Effector CD4-positive, alpha-beta T cell (primary cell): ENCODE results near the gene LPO.

ENCODE experiments used
- DNase-seq: peaks from one replicate; pipeline ENCODE4 v3.0.0-alpha.2; 2020

LPO gene

GRCh38 chr17:58229881-58230280, 8.5 kb upstream of the LPO start:
- DNase-seq, result no peak

- DNase-seq, result no peak
These were observed 6.7 kb upstream of the LPO start for GRCh38 chr17:58231641-58232040.

- DNase-seq, result no peak
These were observed 5.7 kb upstream of the LPO start for GRCh38 chr17:58232707-58233156.

- no peak for DNase-seq
These were observed 4.8 kb upstream of the LPO start for GRCh38 chr17:58233543-58233942.

- DNase-seq, result no peak
These were observed 3.9 kb upstream of the LPO start for GRCh38 chr17:58234512-58234911.

- no peak for DNase-seq
These were observed 2.6 kb upstream of the LPO start for GRCh38 chr17:58235821-58236220.

- no peak for DNase-seq
These were observed 2.0 kb upstream of the LPO start for GRCh38 chr17:58236394-58236793.

GRCh38 chr17:58239987-58240386, 1.6 kb downstream of the LPO start:
- DNase-seq, result no peak

- no peak for DNase-seq
These were observed 3.9 kb downstream of the LPO start for GRCh38 chr17:58242171-58242784.

- DNase-seq, result no peak
These were observed 6.6 kb downstream of the LPO start for GRCh38 chr17:58244963-58245362.

GRCh38 chr17:58245428-58246103, 7.2 kb downstream of the LPO start:
- no peak for DNase-seq

- DNase-seq, result no peak
These were observed 7.8 kb downstream of the LPO start for GRCh38 chr17:58246104-58246740.

GRCh38 chr17:58246781-58247180, 8.4 kb downstream of the LPO start:
- DNase-seq, result no peak

- DNase-seq, result no peak
These were observed 9.4 kb downstream of the LPO start for GRCh38 chr17:58247511-58248363.

GRCh38 chr17:58248955-58249269, 10.5 kb downstream of the LPO start:
- no peak for DNase-seq

GRCh38 chr17:58249270-58250133, 11.1 kb downstream of the LPO start:
- peak; percentile 67 for DNase-seq

GRCh38 chr17:58250344-58251011, 12.1 kb downstream of the LPO start:
- no peak for DNase-seq

- DNase-seq, result no peak
These were observed 13.8 kb downstream of the LPO start for GRCh38 chr17:58252141-58252540.

- DNase-seq, result no peak
These were observed 14.7 kb downstream of the LPO start for GRCh38 chr17:58253082-58253481.

- no peak for DNase-seq
These were observed 16.4 kb downstream of the LPO start for GRCh38 chr17:58254803-58255202.

- no peak for DNase-seq
These were observed 23.8 kb downstream of the LPO start for GRCh38 chr17:58262149-58262548.

GRCh38 chr17:58263773-58264172, 25.4 kb downstream of the LPO start:
- no peak for DNase-seq
